AG04449 (cell line): Measurements from ENCODE around the gene ACVR2B.

Experiments used
- CTCF ChIA-PET: fragments of 350-600 bp; formaldehyde crosslinking; extraction: SDS; loops from one replicate; lab custom pipeline; 2021; ENCODE audit warnings: antibody characterized with exemption; lab: Yijun Ruan, JAX
- POLR2A ChIA-PET: fragments of 400-600, 350-600 bp; formaldehyde crosslinking; extraction: SDS; loops from one replicate; lab custom pipeline; 2020; ENCODE audit warnings: antibody characterized with exemption, inconsistent platforms; lab: Yijun Ruan, JAX
- DNase-seq: peaks from one replicate; pipeline ENCODE4 v3.0.0-alpha.2; 2010; ENCODE audit warnings: low read depth, low spot score
- H3K4me3 ChIP-seq: 2 replicates; pipeline ENCODE4 v1.5.1; 2011; ENCODE audit warnings: low read depth, mild to moderate bottlenecking, control low read depth, low read length
- TF ChIP-seq, protein P1 (sequence below): IDR thresholded peaks from one replicate; pipeline ENCODE4 v1.5.1; 2011; ENCODE audit warnings: mild to moderate bottlenecking, moderate library complexity, low read length, control low read depth, inconsistent platforms; ENCODE audit not compliant: insufficient read depth; ENCODE audit errors: missing control alignments

Gene ACVR2B

DNA sequence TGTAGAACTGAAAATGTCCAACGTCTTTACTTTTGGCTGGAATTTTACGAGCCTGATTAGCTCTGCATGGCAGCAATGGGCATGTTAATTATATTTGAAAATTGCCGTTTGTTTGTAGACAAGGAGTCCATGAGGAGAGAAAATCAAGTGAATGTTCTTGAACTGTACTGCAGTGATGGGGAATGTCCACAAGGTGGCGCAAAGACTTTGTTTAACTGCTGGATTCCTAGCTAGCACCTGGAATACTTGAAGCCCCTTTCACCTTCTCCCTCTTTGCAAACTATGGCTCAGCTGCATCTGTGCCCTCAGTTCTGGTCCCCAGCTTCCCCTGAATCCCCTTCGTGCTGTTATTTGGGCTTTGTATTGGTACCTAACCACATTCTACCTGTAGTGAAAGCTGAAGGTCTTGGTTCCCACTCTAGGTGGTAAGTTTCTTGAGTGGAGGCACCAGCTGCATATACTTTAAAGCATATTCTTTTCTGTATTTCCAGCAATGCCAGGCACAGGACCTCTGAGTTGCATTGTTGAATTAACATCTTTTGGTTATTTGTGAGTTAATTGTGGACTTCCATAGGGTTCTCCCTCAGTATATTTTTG, 67.8 kb downstream of the ACVR2B start:
- DNase-seq, result no peak
- no peak overlapping the region for H3K4me3 ChIP-seq
- CTCF ChIA-PET, result interaction anchor here (0.6 to 11.1 kb wide), 45 partner anchors 9 to 710 kb away, joined by 3 to 334 read pairs (median 6); partner anchors contain the start of gene EXOG
- TF ChIP-seq, protein P1, sequence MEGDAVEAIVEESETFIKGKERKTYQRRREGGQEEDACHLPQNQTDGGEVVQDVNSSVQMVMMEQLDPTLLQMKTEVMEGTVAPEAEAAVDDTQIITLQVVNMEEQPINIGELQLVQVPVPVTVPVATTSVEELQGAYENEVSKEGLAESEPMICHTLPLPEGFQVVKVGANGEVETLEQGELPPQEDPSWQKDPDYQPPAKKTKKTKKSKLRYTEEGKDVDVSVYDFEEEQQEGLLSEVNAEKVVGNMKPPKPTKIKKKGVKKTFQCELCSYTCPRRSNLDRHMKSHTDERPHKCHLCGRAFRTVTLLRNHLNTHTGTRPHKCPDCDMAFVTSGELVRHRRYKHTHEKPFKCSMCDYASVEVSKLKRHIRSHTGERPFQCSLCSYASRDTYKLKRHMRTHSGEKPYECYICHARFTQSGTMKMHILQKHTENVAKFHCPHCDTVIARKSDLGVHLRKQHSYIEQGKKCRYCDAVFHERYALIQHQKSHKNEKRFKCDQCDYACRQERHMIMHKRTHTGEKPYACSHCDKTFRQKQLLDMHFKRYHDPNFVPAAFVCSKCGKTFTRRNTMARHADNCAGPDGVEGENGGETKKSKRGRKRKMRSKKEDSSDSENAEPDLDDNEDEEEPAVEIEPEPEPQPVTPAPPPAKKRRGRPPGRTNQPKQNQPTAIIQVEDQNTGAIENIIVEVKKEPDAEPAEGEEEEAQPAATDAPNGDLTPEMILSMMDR, result peak; percentile 83
- POLR2A ChIA-PET, result interaction anchor here (0.6 kb wide), 1 partner anchor 25 kb away, joined by 6 read pairs; no protein-coding TSS in a partner anchor

DNA sequence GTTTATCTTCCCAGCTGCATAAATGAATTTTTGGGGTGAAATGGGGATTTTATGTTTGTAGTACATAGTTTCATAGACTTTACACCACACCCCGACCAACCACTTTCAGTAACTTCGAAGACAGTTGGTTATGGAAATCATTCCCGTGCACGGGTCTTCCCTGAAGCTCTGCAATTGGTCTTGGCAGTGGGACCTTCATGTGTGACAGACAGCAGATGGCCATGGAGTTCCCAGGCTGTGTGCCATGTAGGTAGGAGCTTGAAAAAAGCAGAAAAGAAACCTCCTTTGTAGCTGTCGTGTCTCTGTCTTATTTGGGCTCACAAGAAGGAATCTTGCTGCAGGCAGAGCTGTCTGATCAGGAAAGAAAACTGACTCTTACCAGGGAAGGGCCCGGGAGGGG, 68.3 kb downstream of the ACVR2B start:
- POLR2A ChIA-PET, result interaction anchor here (0.6 kb wide), 1 partner anchor 25 kb away, joined by 6 read pairs; no protein-coding TSS in a partner anchor
- no peak overlapping the region for H3K4me3 ChIP-seq
- CTCF ChIA-PET, result interaction anchor here (0.9 to 11.1 kb wide), 34 partner anchors 9 to 518 kb away, joined by 3 to 334 read pairs (median 7); partner anchors contain the start of gene EXOG
- TF ChIP-seq, protein P1, result no peak
- no peak for DNase-seq

DNA sequence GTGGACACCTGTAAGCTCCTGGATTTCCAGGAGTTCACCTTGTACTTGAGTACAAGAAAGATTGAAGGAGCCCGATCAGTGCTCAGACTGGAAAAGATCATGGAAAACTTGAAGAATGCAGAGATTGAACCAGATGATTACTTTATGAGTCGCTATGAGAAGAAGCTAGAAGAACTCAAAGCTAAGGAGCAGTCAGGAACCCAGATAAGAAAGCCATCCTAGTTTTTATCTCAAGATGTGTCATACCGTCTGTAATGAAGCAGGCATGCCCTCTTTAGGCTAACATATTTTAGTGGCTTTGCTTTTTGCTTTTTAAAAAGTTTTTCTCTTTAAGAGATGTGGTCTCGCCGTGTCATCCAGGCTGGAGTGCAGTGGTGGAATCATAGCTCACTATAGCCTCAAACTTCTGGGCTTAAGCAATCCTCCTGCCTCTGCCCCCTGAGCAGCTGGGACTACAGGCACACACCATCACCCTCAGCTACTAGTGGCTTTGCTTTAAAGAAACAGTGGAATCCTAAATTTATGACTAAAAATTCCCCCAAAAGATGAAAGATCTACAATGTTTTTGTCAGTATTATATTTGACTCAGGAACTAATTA, 70.5 kb downstream of the ACVR2B start:
- no peak for DNase-seq
- CTCF ChIA-PET, result interaction anchor here (1.2 to 11.1 kb wide), 11 partner anchors 15 to 478 kb away, joined by 3 to 334 read pairs (median 6); partner anchors contain the start of gene EXOG
- POLR2A ChIA-PET, result no interaction called here
- H3K4me3 ChIP-seq, result no peak overlapping the region
- TF ChIP-seq, protein P1, result no peak

DNA sequence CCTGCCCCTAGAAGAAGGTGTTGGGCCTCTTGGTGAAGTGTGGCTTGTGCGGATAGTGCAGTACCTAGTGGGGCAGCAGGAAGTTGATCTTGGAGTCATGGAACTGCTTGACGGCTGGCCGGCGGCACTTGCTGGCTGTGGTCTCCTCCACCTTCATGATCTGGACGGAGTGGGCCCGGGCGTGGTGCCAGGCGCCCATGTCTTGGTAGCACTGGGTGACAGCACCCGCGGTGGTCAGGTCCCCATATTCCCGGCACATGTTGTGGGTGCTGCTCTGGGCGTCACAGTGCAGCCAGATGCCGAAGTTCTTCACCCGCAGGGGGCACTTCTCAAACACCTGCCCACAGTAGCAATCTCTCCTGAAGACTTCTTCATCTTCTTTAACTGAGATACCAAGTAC, 73.1 kb downstream of the ACVR2B start:
- ChIA-PET CTCF (interaction anchor here (1.8 to 11.1 kb wide), 2 partner anchors 130 to 473 kb away, joined by 6 to 334 read pairs; no protein-coding TSS in a partner anchor), POLR2A (no interaction called here)
- DNase-seq, result no peak
- H3K4me3 ChIP-seq, result no peak overlapping the region
- TF ChIP-seq, protein P1, result no peak

DNA sequence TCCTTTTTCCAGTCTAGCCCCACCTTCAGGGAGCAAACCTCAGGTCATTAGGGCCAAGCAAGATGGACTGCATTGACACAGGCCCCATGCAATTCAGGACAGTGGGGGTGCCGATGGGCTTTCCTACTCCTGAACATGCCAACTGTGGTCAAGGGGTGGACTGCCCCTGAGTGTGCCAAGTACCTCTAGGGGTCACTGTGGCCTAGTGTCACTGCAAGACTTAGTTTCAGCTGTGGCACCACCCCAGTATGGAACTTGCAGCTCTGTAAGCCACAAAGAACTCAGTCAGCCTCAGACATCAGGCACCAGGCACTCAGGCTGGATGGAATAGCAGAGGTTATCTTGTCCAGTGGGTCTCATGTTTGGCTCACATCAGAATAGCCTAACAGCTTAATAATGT, 74.8 kb downstream of the ACVR2B start:
- H3K4me3 ChIP-seq, result no peak overlapping the region
- POLR2A ChIA-PET, result no interaction called here
- CTCF ChIA-PET, result interaction anchor here (0.9 to 2.3 kb wide), 2 partner anchors 11 to 123 kb away, joined by 3 to 10 read pairs; no protein-coding TSS in a partner anchor
- TF ChIP-seq, protein P1, result no peak
- DNase-seq, result no peak

DNA sequence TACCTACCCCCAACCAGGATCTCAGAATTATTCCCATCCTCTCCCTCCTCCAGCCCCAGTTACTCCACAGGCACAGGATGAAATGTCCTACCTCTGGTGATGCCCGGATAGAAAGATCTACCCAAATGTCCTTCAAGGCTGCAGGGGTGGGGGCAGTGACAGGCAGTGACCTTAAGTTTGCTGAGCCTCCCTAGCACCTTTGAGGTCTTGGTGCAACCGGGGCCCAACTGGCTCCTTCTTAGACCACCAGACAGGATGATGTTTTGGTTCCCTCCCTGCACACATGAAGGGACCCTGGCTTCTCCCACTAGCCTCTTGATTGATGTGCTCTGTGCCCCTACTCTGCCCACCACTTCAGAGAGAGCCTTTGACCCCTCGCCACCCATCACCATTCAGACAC, 78.8 kb downstream of the ACVR2B start:
- TF ChIP-seq, protein P1, result no peak
- no peak for DNase-seq
- H3K4me3 ChIP-seq, result no peak overlapping the region
- CTCF ChIA-PET, result interaction anchor here (4.4 kb wide), 1 partner anchor 11 kb away, joined by 37 read pairs; no protein-coding TSS in a partner anchor
- POLR2A ChIA-PET, result no interaction called here
